Stomach (tissue), 4 donors: ENCODE measurements around the gene MCM7.

Experiments used
- CTCF ChIP-seq, 7 experiments: fragments of 450-650 bp in 4 of 7; fragments of 200-600 bp in 3 of 7; sonication (generic) in 3 of 7; IDR thresholded peaks; one replicate each; pipeline ENCODE4 v1.5.1; 2016 to 2019; ENCODE audit warnings: antibody characterized with exemption in 7 of 7, control low read depth in 2 of 7, mild to moderate bottlenecking in 1 of 7
- POLR2A ChIP-seq, 4 donors: fragments of 450-650 bp; IDR thresholded peaks; one replicate each; pipeline ENCODE4 v1.6.1; 2016; ENCODE audit warnings: antibody characterized with exemption in 4 of 4, control low read depth in 2 of 4, mild to moderate bottlenecking in 1 of 4, moderate library complexity in 1 of 4
- POLR2AphosphoS5 ChIP-seq, 3 donors: sonication (generic); formaldehyde crosslinking; IDR thresholded peaks; one replicate each; pipeline ENCODE4 v1.6.1; 2016; ENCODE audit warnings: antibody characterized with exemption in 3 of 3

- TF ChIP-seq CTCF (IDR thresholded peaks at IDR 0.05) (no peak), POLR2A (IDR thresholded peaks at IDR 0.05) (no peak), POLR2AphosphoS5 (IDR thresholded peaks at IDR 0.05) (peak; percentile 41 to 72 (median 69))
These were observed 35.6 kb downstream of the MCM7 start for GRCh38 chr7:100065452-100066186.
